ENCODE data around the gene CCDC154.

- TF ChIP-seq L3MBTL2 (conservative IDR thresholded peaks at IDR 0.05) (no peak), HDGF (IDR thresholded peaks at IDR 0.05; ENCODE audit: borderline replicate concordance) (no peak), FOXK2 (IDR thresholded peaks at IDR 0.05) (no peak), LEF1 (IDR thresholded peaks at IDR 0.05; ENCODE audit: borderline replicate concordance) (no peak), SP1 (IDR thresholded peaks at IDR 0.05) (no peak), SUZ12 (IDR thresholded peaks at IDR 0.05) (no peak), NFRKB (IDR thresholded peaks at IDR 0.05) (no peak), ZNF384 (IDR thresholded peaks at IDR 0.05) (no peak), FOXM1 (IDR thresholded peaks at IDR 0.05; ENCODE audit: borderline replicate concordance) (no peak)
Observed at GRCh38 chr16:1477033-1477432, 32.7 kb upstream of the CCDC154 start.

Data from HEK293T (cell line).